HG02571 (cell line): ENCODE results near the gene NPM1.
"Not testable (repeated sequence)": the region's sequence is repeated elsewhere in the genome, so short reads cannot be mapped to it uniquely, and the experiment has no call there.

ENCODE experiments used
- ATAC-seq: cut with Tn5 transposase; IDR thresholded peaks from one replicate; pipeline ENCODE4 v1.9.1; 2021; ENCODE audit warnings: mild to moderate bottlenecking, moderate library complexity; ENCODE audit not compliant: unreplicated experiment

The NPM1 gene, protein sequence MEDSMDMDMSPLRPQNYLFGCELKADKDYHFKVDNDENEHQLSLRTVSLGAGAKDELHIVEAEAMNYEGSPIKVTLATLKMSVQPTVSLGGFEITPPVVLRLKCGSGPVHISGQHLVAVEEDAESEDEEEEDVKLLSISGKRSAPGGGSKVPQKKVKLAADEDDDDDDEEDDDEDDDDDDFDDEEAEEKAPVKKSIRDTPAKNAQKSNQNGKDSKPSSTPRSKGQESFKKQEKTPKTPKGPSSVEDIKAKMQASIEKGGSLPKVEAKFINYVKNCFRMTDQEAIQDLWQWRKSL

DNA sequence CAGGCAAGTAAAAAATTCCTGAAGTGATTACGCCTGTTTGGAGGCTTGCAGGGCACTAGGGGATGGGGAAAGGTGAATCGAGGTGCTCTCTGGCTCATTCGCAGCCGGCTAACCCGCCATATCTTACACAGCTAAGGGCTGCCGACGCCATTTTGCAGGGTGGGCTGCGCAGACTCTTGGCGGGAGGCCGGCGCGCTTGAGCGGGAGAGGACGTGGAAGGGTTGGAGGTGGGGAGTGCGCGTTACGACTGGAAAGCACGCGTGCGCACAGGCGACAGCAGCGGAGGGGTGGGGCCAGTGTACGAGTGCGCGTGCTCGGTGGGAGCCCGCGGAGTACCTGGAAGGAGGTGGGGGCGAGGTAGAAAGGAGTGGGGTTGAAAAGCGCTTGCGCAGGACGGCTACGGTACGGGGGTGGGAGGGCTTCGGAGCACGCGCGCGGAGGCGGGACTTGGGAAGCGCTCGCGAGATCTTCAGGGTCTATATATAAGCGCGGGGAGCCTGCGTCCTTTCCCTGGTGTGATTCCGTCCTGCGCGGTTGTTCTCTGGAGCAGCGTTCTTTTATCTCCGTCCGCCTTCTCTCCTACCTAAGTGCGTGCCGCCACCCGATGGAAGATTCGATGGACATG, at the start of gene NPM1:
TSS of gene NPM1 (plus strand) at position 505 of the 625 bp plus-strand sequence. CDS start at position 605, 100 bp downstream.
- ATAC-seq: peak; percentile 76

DNA sequence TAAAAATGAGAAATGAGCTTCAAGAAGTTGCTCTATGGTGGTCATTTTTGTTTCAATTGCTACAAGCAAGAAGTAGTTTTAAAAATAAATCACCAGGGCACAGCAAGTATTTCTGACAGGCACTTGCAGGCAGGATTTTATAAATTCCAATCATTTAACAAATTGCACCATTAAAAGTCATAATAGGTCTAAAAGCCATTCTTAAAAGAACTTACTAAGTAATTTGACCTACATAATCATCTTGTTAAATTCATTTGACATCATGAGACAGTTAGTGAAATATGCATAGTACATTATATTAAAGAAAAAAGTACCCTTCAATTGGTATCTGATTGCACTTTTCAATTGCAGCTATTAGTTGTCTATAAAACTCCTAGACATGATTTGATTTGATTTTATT, 47.6 kb upstream of the NPM1 start:
- ATAC-seq: no peak

DNA sequence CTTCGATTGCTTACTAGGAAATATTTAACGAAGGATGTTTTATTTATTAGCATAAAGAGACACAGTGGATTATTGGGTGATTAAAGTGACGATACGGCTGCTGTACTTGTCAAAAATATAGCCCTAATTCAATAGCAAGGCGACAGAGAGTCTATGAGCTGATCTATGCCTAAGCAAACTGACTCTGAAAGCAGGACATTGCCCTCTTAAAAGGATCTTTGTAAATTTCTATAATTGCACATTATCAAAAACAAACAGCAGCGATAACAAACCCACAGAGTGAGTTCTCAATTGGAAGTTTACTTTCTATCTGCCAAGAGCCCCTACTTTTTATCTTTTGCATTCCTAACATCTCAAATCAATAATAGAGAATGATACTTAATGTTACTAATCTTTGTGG, 47.2 kb upstream of the NPM1 start:
- no peak for ATAC-seq

DNA sequence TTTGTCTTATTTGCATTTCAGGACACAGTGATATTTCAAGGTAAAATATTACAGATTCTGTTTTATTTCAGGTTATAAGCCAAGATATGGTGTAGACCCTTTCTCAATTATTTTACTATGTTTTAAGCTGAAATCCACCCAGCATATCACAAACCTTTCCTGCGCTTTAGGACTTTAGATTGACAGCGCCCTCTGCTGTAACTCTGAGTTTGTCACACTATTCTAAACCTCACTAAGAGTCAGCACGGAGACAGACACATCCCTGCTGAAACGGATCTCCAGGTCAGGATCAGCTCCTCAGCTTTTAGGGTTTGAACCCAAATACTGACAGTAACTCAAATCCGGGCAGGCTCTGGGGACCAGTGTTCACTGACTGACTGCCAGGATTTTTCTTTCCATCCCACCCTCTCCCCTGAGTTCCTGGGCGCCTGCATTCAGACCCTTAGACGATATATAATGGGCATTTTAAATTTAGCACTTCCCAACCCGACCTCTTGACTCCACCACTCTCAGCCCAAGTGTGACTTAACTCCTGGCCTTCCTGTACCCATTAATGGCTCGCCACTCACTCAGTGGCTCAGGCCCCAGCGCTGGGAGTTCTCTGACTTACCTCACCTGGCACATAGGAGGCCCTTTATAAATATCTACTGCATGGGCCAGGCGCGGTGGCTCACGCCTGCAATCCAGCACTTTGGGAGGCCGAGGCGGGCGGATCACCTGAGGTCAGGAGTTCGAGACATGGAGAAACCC, 45.1 kb upstream of the NPM1 start:
- ATAC-seq: peak; percentile 58

DNA sequence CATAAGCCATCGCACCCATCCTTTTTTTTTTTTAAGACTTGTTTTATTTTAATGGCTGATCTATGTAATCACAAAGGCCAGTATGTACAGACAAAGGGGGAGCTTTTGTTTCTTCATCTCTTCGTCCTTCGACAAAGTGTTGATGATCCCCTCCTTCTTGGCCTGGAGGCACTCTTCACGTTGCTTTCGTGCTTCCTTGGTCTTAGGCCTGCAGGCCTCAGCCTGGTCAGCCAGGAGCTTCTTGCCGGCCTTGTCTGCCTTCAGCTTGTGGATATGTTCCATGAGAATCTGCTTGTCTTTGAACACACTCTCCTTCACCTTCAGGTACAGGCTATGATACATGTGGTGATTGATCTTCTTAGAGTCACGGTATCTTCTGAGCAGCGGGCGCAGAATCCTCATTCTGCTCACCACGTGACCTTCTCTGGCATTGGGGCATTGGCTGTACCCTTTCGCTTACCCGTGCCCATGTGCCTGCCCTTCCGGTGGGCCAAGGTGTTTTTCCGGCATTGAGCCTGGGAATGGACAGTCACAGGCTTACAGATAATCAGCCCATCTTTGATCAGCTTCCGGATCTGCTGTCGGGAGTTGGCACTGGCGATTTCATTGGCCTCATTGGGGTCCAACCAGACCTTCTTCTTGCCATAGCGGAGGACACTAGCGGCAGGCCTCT, 42.6 kb upstream of the NPM1 start:
- no peak for ATAC-seq

DNA sequence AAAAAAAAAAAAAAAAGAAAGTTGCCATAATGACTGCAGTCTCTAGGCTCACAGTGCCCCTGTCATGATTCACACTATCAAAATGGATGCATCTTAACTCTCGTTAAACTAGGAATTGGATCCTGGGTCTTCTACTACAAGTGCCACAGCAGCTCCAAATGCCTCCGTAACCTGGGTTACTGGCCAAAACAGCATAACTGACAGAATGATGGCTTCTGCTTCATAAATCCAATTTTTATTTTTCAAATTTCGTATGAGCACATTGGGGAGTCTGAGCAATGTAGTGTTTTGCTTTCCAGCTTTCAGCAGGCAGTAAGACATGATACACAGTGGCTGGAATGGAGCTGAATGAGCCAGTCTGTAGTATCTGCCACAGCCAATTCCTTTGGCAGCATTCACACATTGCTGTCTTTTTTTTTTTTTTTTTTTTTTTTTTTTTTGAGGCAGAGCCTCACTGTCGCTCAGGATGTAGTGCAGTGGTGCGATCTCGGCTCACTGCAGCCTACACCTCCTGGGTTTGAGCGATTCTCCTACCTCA, 36.0 kb upstream of the NPM1 start:
- no peak for ATAC-seq

DNA sequence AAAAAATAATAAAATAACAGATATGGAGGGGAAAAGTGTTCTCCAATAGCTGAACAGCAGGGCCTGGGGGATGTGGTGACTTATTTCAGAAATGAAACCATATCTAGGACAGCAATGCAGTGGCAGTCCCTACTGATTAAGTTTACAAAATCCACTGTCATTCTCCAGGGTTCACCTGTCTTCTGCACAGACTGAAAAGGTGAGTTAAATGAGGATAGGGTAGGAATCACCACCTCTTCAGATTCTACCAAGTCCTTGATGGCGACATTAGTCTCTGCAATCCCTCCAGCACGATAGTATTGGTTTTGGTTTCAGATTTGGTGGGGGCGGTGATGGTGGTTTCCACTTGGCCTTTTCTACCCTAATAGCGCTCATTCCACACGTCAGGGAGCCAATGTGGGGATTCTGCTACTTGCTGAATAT, 32.3 kb upstream of the NPM1 start:
- peak; percentile 90 for ATAC-seq

DNA sequence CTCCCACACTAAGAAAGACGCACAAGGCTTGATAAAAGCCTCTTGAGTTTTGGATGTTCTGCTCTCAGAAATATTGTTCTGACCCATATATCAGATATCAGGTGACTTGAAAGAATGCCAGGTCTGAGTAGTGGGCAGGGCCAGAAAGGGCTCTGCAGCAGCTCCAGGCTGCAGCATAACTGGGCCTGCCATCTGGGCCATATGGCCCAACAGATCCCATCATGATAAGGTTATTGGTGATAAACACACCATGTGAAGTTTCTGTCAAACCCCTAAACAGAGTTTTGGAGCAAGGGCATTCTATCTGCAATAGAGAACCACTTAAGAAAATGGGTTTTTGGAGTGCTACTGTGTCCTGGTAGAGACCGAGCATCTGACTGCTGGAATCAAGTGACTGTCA, 29.8 kb upstream of the NPM1 start:
- ATAC-seq: no peak

DNA sequence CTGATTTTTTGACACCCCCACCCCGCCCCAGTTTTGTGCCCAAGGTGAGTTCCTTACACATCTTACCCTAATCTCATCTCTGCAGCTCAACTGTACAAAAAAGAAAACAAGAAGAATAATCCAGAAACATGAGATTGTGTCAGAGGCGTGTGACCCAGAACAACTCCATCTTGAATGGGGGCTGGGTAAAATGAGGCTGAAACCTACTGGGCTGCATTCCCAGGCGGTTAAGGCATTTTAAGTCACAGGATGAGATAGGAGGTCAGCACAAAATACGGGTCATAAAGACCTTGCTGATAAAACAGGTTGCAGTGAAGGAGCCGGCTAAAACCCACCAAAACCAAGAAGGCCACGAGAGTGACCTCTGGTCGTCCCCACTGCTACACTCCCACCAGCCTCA, 26.5 kb upstream of the NPM1 start:
- not testable (repeated sequence) for ATAC-seq

DNA sequence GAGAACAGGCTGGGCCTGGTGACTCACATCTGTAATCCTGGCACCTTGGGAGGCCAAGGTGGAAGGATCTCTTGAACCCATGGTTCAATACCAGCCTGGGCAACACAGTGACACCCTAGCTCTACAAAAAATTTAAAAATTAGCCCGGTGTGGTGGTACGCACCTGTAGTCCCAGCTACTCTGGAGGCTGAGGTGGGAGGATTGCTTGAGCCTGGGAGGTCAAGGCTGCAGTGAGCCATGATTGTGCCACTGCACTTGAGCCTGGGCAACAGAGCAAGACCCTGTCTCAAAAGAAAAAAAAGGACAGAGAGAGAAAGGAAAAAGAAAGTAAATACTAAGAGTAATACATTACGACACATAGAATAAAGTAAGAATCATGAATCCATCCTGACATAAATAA, 24.4 kb upstream of the NPM1 start:
- ATAC-seq: not testable (repeated sequence)

DNA sequence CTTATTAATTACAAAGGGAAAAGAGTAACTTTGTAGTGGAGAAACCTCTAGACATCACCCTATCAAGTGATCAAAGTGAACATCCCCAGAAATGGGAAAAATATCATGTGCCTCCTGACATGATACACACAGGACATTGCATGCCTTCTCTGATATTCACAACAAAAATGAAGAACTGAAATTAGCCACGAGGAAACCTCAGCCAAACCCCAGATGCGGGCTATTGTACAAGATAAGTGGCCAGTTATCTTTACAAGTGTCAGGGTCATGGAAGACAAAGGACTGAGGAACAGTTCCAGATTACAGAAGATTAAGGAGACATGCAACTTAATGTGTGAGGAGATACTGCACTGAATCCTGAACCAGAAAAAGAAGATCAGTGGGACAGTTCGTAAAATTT, 23.8 kb upstream of the NPM1 start:
- ATAC-seq: no peak

DNA sequence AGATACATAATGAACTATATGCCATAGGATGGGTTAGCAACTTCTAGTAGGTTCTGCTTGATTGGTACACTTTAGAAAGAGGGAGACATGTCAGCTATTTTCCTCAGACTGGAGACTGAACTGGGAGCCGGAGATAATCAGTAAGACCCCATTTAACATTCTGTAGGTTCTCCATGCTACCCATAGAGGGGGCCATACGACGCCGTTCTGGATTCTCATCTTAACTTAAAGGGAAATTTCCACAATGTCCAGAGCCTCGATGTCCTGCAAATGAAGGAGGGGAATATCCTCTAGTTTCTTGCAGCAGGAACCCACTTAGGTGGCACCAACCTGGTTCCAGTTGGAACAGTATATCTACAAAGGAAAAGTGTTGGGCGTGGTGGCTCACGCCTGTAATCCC, 22.3 kb upstream of the NPM1 start:
- ATAC-seq: no peak

DNA sequence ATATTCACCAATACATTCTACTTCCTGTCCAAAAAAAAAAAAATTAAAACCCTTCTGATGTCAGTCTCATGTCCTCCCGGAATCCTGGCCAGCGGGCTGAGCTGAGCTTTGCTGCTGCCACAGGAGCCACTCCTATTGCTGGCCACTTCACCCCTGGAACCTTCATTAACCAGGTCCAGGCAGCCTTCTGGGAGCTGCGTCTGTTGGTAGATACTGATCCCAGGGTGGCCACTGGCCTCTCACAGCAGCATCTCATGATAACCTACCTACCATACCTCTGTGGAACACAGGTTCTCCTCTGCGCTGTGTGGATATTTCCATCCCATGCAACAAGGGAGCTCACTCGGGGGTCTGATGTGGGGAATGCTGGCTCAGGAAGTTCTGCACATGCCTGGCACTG, 21.0 kb upstream of the NPM1 start:
- no peak for ATAC-seq

DNA sequence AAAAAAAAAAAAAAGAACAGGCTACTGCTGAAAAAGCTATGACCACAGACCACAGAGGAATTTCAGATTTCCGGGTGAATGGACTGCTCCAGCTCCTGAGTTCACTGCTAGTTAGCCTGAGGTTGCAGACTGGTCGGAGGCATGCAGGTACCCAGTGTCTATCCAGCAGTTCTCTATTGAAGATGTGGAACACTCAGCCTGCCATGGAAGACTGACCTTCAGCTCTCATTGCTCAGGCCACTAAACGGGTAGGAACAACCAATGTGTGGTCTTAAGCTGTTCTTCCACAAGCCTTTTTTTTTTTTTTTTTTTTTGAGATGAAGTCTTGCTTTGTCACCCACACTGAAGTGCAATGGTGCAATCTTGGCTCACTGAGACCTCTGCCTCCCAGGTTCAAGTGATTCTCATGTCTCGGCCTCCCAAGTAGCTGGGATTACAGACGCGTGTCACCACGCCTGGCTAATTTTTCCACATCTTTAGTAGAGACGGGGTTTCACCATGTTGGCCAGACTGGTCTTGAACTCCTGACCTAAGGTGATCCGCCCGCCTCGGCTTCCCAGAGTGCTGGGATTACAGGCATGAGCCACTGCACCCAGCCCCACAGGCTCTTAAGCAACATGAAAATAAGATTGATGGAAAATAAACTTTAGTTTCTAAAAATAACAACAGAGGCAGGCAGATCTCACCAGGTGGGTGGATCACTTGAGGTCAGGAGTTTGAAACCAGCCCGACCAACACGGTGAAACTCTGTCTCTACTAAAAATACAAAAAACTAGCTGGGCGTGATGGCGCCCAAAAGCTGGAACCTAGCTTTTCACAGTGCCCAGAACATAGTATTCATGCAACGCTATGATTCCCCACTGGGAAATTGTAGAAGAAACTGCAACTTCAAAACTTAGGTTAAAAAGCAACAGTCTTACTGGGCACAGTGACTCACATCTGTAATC, 20.0 kb upstream of the NPM1 start:
- ATAC-seq: no peak

DNA sequence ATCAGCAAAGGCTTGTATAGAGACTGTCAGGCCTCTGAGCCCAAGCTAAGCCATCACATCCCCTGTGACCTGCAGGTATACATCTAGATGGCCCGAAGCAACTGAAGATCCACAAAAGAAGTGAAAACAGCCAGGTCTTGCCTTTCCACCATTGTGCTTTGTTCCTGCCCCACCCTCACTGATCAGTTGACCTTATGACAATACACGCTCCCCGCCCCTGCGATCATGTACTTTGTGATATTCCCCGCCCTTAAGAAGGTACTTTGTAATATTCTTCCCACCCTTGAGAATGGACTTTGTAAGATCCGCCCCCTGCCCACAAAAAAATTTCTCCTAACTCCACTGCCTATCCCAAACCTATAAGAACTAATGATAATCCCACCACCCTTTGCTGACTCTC, 18.6 kb upstream of the NPM1 start:
- no peak for ATAC-seq

DNA sequence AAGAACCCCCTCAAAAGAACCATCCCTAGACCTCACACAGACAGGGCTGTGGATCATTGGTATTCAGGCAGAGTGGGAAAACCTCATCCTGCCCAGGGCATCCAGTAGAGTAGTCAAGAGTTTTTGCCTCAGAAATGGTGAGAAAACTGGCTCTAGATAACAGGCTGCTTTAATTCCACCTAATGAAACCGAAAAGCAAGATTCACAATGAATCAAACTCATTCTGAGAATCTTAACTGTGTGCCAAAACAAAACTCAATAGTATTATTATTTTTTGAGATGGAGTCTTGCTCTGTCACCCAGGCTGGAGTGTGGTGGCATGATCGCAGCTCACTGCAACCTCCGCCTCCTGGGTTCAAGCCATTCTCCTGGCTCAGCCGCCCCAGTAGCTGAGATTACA, 17.8 kb upstream of the NPM1 start:
- ATAC-seq: no peak

DNA sequence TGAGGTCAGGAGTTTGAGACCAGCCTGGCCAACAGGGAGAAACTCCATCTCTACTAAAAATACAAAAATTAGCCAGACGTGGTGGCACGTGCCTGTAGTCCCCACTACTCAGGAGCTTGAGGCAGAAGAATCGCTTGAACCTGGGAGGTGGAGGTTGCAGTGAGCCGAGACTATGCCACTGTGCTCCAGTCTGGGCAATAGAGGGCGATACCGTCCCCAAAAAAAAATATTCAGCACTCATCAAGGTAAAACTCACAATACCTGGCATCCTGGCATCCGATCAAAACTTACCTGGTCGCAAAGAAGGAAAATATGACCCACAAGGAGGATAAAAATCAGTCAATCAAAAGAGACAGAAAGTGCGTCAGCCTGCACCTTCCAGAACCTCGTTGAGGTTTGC, 16.8 kb upstream of the NPM1 start:
- ATAC-seq: not testable (repeated sequence)

DNA sequence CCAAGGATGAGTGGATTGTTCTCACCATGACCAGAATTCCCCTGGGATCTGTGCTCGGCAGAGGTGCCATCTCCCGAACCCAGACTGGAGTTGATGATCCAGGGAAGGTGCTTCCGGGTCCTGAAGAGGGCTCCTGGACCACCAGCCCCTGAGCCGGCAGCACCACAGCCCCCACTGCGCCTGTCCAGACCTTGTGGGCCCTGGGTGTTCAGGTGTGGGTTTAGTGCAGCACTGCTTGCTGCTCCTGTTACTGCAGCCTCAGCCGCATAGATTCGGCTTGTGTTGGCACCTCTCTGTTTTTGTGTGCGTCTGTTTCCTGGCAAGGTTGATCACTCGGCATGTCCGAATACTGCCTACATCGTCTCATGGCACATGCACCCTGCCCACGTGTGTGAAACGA, 16.3 kb upstream of the NPM1 start:
- ATAC-seq: no peak

DNA sequence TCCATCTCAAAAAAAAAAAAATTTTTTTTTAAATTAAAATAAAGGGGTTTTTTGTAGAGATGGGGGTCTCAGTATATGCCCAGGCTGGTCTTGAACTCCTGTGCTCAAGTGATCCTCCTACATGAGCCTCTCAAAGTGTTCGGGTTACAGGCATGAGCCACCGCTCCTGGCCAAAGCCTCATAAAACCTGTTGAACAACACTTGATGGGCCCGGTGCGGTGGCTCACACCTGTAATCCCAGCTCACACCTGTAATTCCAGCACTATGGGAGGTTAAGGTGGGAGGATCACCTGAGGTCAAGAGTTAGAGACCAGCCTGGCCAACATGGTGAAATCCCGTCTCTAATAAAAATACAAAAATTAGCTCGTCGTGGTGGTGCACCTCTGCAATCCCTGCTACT, 7.7 kb upstream of the NPM1 start:
- ATAC-seq: no peak

DNA sequence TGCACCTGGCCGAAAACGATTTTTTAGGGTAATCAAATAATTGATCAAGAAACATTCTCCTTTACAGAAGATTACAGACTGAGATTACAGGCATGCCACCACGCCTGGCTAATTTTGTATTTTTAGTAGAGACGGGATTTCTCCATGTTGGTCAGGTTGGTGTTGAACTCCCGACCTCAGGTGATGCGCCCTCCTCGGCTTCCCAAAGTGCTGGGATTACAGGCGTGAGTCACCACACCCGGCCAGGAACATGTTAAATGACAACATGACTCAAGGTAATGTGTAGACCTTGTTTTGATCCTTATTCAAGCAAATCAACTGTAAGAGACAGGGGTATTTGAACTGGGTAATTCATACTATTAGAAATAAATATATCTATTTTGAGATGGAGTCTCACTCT, 3.2 kb upstream of the NPM1 start:
- ATAC-seq: not testable (repeated sequence)
